HG02642 (cell line): Measurements from ENCODE around the gene JAKMIP1.

Source experiments
- ATAC-seq: cut with Tn5 transposase; IDR thresholded peaks from one replicate; pipeline ENCODE4 v1.9.1; 2021; ENCODE audit warnings: mild to moderate bottlenecking; ENCODE audit not compliant: unreplicated experiment, poor library complexity

Gene JAKMIP1

GRCh38 chr4:6106156-6106555, 94.2 kb downstream of the JAKMIP1 start:
- no peak for ATAC-seq

- no peak for ATAC-seq
Measured at GRCh38 chr4:6105311-6105911, 94.9 kb downstream of the JAKMIP1 start.

DNA sequence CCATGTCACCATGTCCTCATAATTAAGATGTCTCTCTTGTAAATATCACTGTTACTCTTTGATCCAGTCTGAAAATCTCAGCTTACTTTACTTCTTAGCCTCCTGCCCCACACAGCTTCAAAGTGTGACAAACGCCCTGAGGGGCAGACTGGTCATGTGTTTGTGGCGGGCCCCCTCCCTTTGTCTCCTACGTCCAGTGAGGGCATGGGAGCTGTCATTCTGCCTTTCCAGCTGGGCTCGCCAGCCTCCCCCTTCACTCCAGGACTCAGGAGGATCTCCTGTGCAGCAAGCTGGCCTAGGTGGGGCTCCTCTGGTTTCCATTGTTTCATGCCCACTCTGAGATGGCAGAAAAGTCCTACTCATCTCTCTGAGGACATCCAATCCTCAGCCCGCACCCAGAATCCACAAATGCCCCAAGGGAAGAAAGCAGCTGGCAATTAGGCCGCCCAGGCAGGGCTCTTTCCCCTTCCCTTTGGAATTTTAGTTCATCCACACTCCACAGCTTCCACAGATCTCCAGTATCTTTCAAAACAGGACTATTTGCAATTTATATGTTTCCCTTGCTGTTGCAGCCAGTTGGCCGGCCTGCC, 95.7 kb downstream of the JAKMIP1 start:
- ATAC-seq: no peak

DNA sequence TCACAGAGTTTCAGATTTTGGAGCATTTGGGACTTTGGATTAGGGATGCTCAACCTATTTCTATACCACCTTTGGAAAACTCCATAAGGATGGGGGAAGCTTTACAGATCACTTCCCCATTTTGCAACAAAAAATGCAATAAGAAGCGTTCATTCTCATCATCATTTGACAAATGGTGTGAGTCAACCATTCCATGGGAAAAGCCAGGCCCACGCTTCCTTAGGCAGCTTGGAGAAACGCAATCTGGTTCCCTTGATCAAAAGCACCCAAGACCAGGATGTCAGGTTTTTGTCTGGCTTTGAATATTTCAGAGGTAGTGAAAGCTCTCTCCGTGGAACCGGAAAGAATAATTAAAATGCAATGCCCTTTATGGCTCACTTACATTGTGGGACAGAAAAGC, 102.8 kb downstream of the JAKMIP1 start:
- ATAC-seq: no peak

- no peak for ATAC-seq
Measured at GRCh38 chr4:6095897-6096296, 104.5 kb downstream of the JAKMIP1 start.

- ATAC-seq: no peak
Measured at GRCh38 chr4:6095023-6095752, 105.2 kb downstream of the JAKMIP1 start.

GRCh38 chr4:6093671-6094070, 106.7 kb downstream of the JAKMIP1 start:
- no peak for ATAC-seq

- ATAC-seq: no peak
Measured at GRCh38 chr4:6092971-6093370, 107.4 kb downstream of the JAKMIP1 start.

DNA sequence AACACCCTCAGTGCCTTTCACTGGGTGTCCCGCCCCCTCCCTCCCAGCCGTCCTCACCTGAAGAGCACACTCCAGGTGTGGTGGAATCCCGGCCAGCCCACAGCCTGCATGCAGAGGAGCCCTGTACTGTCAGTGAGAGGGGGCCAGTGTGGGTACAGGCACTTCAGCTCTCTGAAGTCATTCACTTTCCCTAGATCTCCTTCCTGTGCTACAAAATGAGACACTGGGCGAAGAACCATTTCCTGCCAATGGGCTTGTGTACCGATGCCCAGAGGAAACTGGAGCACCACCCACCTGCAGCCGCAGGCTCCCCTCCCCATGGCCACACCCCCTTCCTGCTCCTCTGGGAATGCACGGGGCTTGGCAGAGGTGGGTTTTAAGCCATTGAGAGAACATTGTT, 108.2 kb downstream of the JAKMIP1 start:
- no peak for ATAC-seq

- ATAC-seq: no peak
Measured at GRCh38 chr4:6090931-6091330, 109.4 kb downstream of the JAKMIP1 start.

- no peak for ATAC-seq
Measured at GRCh38 chr4:6088950-6089349, 111.4 kb downstream of the JAKMIP1 start.

DNA sequence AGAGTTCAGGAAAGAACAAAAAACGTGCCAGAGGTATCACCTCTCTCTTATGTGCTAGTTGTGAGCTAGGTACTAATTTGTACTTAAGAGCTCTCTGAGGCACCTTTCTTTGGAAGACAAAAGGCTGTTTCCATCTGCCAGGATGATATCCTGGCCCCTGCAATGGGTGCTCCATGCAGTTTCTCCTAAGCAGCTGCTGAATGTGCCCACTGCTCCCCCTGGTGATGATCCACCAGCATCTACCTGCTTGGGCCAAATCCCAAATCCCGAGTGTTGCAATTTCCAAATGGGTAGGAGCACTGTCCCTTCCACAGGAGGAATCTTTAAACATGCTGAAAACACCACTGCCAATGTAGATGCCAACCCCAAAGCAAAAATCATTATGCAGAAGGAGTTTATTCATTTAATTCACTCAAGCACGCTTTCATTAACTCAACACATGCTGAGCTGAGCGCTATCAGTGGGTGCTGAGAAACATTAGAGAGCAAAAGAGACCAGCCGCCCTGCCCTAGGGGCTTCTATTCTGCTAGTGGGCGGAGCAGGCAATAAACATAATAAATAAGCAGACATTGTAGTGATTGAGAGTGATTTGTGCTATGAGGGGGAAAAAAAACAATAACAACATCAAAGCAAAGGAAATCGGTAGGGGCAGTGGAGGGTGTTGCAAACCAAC, 112.5 kb downstream of the JAKMIP1 start:
- ATAC-seq: no peak

- ATAC-seq: no peak
Measured at GRCh38 chr4:6086846-6087245, 113.5 kb downstream of the JAKMIP1 start.

DNA sequence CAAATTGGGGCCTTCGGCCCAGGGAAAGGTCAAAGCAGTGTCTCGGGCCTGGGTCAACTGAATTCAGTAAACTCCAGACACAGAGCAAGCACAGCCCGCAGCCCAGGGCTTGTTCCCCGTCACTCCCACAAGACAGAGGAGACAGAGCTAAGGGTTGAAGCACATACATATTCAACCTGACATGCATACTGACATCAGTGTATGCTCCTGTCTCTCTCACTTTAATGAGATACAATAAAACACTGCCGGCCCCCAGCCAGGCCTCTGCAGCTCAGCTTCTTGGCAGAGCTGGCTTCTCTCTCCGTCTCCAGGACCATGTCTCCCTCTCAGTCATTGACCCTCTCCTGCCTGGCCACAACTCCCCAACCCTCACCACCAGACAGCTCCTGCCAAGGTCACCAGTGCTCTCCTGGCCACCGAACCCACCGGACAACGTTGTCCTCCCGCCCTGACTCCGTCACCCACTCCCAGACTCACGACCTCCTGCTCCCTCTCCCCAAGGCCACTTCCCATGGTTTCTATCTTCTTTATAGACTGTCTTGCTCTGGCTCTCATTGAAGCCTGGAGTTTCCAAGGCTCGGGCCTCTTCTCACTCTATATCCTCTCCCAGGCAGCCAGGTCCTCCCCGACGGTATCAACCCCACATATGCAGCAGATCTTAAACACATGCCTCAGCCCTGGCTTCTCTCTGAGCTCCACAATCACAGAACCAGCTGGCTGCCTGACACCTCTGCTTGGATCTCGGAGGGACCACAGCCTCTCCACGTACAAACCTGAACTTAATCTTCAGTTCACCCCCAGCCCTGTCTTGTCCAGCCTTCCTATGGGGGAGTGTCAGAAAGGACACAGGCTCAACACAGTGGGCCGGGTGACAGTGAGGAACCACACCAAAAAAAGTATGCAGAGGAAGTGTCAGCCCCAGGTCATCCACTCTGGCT, 114.4 kb downstream of the JAKMIP1 start:
- ATAC-seq: no peak

DNA sequence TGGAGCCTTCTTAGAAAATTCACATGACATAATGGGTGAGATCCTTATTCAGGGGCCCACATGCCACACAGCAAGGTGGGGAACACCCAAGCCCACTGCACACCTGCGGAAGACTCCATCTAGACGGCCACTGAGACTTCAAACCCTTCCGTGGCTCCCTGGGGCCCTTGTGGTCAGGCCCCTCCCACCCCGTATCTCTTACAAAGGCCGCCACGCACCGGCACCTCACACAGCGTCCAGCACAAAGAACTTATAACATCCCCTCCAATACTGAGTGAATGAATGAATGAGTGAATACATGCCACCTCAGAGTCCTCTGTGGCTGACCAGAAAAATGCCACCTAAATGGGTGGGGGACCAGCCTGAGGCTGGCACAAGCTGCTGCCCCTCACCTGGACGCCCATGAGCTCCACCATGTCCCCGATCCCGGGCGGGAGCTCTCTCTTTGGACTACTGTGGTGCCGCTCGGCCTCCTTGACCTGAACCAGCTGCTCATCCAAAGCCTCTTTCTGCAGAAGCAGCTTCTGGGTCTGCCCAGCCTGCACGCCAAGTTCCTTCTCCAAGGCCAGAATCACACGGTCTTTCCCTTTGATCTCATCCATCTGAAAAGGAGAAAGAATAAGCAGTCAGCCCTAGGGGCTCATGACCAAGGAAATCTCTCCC, 115.2 kb downstream of the JAKMIP1 start:
- no peak for ATAC-seq

GRCh38 chr4:6079965-6080364, 120.4 kb downstream of the JAKMIP1 start:
- no peak for ATAC-seq

- no peak for ATAC-seq
Measured at GRCh38 chr4:6078560-6078959, 121.8 kb downstream of the JAKMIP1 start.

- ATAC-seq: no peak
Measured at GRCh38 chr4:6076391-6076790, 124.0 kb downstream of the JAKMIP1 start.

- no peak for ATAC-seq
Measured at GRCh38 chr4:6074758-6075157, 125.6 kb downstream of the JAKMIP1 start.
